ENCODE results near the gene RHOV.

DNA sequence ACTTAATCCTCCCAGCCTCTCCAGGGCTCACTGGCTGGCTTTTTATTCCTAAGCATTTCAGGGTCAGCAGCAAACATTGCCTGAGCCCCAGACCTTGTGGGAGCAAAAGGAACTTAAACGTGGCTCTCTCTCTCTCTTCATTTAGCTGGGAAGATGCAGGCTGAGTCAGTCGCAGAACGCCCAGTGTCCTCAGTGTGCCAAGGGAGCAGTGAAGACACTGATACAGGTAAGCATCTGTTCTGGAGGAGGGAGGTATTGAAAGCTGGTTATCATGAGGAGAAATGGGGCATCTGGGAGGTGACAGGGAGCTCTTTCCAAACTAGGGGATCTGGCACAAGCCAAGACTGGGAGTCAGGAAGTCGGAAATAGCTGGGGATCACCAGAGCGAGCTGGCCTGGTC lies 4.3 kb downstream of the RHOV start:
- TF ChIP-seq, protein P1, sequence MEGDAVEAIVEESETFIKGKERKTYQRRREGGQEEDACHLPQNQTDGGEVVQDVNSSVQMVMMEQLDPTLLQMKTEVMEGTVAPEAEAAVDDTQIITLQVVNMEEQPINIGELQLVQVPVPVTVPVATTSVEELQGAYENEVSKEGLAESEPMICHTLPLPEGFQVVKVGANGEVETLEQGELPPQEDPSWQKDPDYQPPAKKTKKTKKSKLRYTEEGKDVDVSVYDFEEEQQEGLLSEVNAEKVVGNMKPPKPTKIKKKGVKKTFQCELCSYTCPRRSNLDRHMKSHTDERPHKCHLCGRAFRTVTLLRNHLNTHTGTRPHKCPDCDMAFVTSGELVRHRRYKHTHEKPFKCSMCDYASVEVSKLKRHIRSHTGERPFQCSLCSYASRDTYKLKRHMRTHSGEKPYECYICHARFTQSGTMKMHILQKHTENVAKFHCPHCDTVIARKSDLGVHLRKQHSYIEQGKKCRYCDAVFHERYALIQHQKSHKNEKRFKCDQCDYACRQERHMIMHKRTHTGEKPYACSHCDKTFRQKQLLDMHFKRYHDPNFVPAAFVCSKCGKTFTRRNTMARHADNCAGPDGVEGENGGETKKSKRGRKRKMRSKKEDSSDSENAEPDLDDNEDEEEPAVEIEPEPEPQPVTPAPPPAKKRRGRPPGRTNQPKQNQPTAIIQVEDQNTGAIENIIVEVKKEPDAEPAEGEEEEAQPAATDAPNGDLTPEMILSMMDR (IDR thresholded peaks at IDR 0.05; ENCODE audit: insufficient read depth, low read depth, low read length), result no peak
- no peak for TF ChIP-seq EZH2 (IDR thresholded peaks at IDR 0.05; ENCODE audit: insufficient read depth, low read length)

Data from astrocyte (in vitro differentiated cells and primary cell).